IMR-90 (cell line): ENCODE measurements around the gene SLC15A1.

Experiments used
- CTCF ChIP-seq: conservative IDR thresholded peaks from 2 replicates; pipeline ENCODE4 v1.5.1; 2012; ENCODE audit warnings: mild to moderate bottlenecking, low read depth, low read length, improper control_type of control experiment
- MAZ ChIP-seq: IDR thresholded peaks from 2 replicates; pipeline ENCODE4 v1.6.1; 2012; ENCODE audit warnings: low read depth, mild to moderate bottlenecking, low read length, improper control_type of control experiment, moderate library complexity, borderline replicate concordance
- NFE2L2 ChIP-seq: fragments of 150-350 bp; IDR thresholded peaks from 2 replicates; pipeline ENCODE4 v1.6.1; 2016; ENCODE audit warnings: low read depth, mild to moderate bottlenecking, low read length
- POLR2A ChIP-seq: IDR thresholded peaks from 2 replicates; pipeline ENCODE4 v1.6.1; 2012; ENCODE audit warnings: mild to moderate bottlenecking, low read depth, low read length
- RCOR1 ChIP-seq: IDR thresholded peaks from 2 replicates; pipeline ENCODE4 v1.6.1; 2012; ENCODE audit warnings: mild to moderate bottlenecking, low read length, improper control_type of control experiment; ENCODE audit not compliant: insufficient replicate concordance
- RFX5 ChIP-seq: IDR thresholded peaks from 2 replicates; pipeline ENCODE4 v1.8.0; 2012; ENCODE audit warnings: low read depth, mild to moderate bottlenecking, low read length, moderate library complexity

GRCh38 chr13:98800078-98800477, 47.6 kb upstream of the SLC15A1 start:
- TF ChIP-seq POLR2A, result no peak
- no peak for TF ChIP-seq RCOR1
- TF ChIP-seq CTCF, result no peak
- TF ChIP-seq MAZ, result no peak
- no peak for TF ChIP-seq RFX5
- TF ChIP-seq NFE2L2, result no peak
